Ramos (cell line): ENCODE measurements around the gene CMTM5.

Source experiments
- in situ Hi-C: fragments of 300-500 bp; cut with MboI; formaldehyde crosslinking; loops from one replicate; pipeline ENCODE4 v1.14.3; 2022; ENCODE audit warnings: low sequenced_read_pairs; ENCODE audit not compliant: unreplicated experiment

CMTM5 gene

GRCh38 chr14:23357261-23357660 is 19.6 kb upstream of the CMTM5 start:
- in situ Hi-C loops: no loop called here

GRCh38 chr14:23358042-23358441 is 18.8 kb upstream of the CMTM5 start:
- in situ Hi-C loops: no loop called here

- in situ Hi-C loops: no loop called here
These were observed 18.2 kb upstream of the CMTM5 start for GRCh38 chr14:23358553-23359166.

GRCh38 chr14:23359167-23359626 is 17.6 kb upstream of the CMTM5 start:
- in situ Hi-C loops: no loop called here

GRCh38 chr14:23359722-23360447 is 17.0 kb upstream of the CMTM5 start:
- in situ Hi-C loops: no loop called here

- in situ Hi-C loops: no loop called here
These were observed 16.4 kb upstream of the CMTM5 start for GRCh38 chr14:23360496-23360895.

GRCh38 chr14:23361320-23361719 is 15.5 kb upstream of the CMTM5 start:
- in situ Hi-C loops: no loop called here

- in situ Hi-C loops: no loop called here
These were observed 15.1 kb upstream of the CMTM5 start for GRCh38 chr14:23361763-23362162.

- in situ Hi-C loops: no loop called here
These were observed 14.6 kb upstream of the CMTM5 start for GRCh38 chr14:23362200-23362599.

- in situ Hi-C loops: no loop called here
These were observed 12.4 kb upstream of the CMTM5 start for GRCh38 chr14:23364164-23365035.

- in situ Hi-C loops: no loop called here
These were observed 11.7 kb upstream of the CMTM5 start, which contains the start of gene EFS for GRCh38 chr14:23365036-23365731. Gene EFS, minus strand, starts transcription at chr14:23365172. Its CDS starts 147 bp downstream, at chr14:23365025.

GRCh38 chr14:23365732-23366425 is 11.0 kb upstream of the CMTM5 start:
- in situ Hi-C loops: no loop called here

GRCh38 chr14:23366426-23366921 is 10.4 kb upstream of the CMTM5 start:
- in situ Hi-C loops: no loop called here

- in situ Hi-C loops: loop anchor here (10.0 kb wide), 1 partner anchor 105 kb away; no protein-coding TSS in a partner anchor
These were observed 6.6 kb upstream of the CMTM5 start for GRCh38 chr14:23370221-23370620.

GRCh38 chr14:23371865-23372264 is 5.0 kb upstream of the CMTM5 start:
- in situ Hi-C loops: loop anchor here (10.0 kb wide), 1 partner anchor 107 kb away; no protein-coding TSS in a partner anchor

- in situ Hi-C loops: loop anchor here (10.0 kb wide), 1 partner anchor 108 kb away; no protein-coding TSS in a partner anchor
These were observed 4.3 kb upstream of the CMTM5 start, which contains the start of gene IL25 for GRCh38 chr14:23372509-23372908. Gene IL25, plus strand, starts transcription at chr14:23372809.

- in situ Hi-C loops: loop anchor here (10.0 kb wide), 1 partner anchor 108 kb away; no protein-coding TSS in a partner anchor
These were observed 3.8 kb upstream of the CMTM5 start for GRCh38 chr14:23373041-23373440.

GRCh38 chr14:23375527-23376251 is 1.2 kb upstream of the CMTM5 start:
- in situ Hi-C loops: loop anchor here (10.0 to 25.0 kb wide), 2 partner anchors 111 to 688 kb away; no protein-coding TSS in a partner anchor
